ENCODE data around the gene KCNQ1.

The KCNQ1 gene

DNA sequence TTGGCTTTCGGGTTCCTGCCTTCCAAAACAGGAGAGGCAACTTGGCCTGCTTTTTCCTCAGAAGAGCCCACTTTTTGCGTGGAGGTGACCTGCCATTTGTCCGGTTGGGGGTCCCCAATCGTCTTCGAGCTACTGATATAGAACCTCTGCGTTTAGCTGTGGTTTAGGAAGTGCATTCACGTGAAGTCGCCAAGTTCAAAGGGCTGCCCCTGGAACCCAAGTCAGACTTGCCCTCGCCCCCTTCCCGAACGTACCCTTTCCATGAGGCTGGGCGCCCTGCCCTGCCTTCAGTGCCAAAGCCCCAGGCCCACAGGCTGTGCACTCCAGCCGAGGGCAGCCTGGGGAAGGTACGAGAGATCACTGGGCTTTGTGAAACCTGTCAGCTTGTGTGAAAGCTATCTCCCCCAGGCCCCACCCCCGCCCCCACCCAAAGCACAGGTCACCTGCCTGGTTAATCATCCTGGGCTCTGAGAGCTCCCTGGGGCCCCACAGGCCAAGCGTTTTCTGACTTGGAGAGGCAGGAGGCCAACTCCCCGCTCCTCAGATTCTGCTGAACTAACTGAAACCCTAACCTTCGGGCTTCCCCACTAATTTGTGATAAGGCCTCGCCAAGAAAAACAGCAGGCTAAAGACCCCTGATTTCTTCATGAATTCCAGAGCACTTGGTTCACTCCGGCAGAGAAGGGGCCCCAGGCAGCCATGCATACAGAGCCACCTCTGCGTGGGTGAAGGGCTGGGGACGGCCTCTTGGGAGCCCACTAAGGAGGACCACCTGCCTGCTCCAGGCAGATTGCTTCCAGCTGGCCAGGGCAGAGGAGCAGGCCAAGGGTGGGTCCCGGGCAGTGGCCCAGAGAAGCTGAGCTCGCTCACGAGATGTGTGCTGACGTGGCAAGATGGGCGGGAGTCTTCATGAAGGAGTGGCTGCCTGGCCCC lies 280.8 kb downstream of the KCNQ1 start:
- DNase-seq (ENCODE audit: low read depth in 2 of 2, low spot score in 1 of 2), result no peak

- no peak for DNase-seq (ENCODE audit: low read depth in 2 of 2, low spot score in 1 of 2)
Observed at GRCh38 chr11:2726964-2727363, 282.2 kb downstream of the KCNQ1 start.

DNA sequence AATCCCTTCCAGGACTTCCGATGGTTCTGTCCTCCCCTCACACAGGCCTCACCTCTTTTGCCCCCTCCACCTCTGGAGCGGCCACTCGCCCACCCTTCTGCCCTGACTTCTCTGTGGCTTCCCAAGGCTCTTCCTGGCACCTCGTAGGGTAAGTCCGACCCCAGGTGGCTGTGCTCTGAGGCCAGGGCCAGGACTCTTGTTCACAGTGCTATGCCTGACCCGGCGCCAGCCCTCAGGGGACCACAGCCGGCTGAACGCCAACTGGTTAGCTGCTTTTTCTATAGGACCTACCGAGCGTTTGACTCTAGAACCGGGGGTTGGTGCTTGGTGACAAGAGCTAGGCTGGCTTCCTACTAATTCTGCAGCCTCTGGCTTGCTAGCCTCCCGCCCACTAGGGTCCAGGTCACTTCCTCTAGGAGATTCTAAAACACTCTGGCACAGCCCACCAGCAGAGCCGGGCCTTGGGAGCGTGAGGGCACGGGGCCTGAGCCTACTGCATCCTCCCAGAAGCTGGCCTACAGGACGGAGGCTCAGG lies 283.4 kb downstream of the KCNQ1 start:
- DNase-seq (ENCODE audit: low read depth in 2 of 2, low spot score in 1 of 2), result no peak

- no peak for DNase-seq (ENCODE audit: low read depth in 2 of 2, low spot score in 1 of 2)
Observed at GRCh38 chr11:2728663-2729332, 284.0 kb downstream of the KCNQ1 start.

- DNase-seq (ENCODE audit: low read depth in 2 of 2, low spot score in 1 of 2), result no peak
Observed at GRCh38 chr11:2729841-2730240, 285.0 kb downstream of the KCNQ1 start.

- DNase-seq (ENCODE audit: low read depth in 2 of 2, low spot score in 1 of 2), result no peak
Observed at GRCh38 chr11:2730272-2731129, 285.7 kb downstream of the KCNQ1 start.

DNA sequence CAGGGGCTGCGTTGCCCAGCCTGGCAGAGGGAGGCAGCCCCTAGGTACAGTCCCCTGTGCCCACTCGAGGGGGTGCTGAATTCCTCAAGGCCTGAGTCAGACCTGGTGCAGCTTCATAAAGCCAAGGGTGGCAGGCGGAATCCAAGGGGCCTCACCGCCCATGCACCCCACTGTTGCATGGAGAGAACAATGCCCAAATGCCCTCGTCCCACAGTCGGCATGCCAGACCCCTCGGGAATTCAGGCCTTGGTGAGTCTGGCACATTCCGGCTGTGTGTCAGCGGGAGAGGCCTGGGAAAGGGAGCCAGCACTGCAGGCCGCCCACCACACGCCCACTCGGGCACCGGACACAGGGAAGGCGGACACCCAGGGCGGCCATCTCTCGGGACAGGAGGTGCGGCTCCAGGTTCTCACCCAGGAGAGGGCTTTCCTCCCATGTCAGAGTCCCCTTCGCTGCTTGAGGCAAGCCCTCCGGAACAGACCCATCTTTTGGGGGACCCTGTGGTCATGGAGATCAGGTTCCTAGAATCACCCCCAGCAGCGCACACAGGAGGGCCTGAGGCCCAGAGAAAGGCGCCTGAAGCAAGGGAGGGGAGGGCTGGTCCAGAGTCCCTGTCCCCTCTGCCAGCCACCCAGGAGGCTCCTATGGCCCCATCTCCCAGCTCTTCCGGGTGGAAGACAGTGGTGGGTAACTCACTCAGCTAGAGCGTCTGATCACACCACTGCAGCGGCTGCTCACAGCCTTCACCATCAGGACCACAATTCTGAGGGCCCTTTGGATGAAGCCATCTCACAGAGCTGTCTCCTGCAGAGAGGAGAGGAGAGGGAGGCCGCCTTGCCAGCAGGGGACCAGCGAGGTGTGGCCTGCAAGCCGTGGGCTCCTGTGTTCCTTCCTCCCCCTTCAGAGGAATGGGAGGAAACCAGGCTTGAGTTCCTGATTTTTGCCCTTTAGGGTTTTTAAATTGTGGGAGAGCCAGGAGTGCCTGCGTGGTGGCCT lies 286.6 kb downstream of the KCNQ1 start:
- no peak for DNase-seq (ENCODE audit: low read depth in 2 of 2, low spot score in 1 of 2)

DNA sequence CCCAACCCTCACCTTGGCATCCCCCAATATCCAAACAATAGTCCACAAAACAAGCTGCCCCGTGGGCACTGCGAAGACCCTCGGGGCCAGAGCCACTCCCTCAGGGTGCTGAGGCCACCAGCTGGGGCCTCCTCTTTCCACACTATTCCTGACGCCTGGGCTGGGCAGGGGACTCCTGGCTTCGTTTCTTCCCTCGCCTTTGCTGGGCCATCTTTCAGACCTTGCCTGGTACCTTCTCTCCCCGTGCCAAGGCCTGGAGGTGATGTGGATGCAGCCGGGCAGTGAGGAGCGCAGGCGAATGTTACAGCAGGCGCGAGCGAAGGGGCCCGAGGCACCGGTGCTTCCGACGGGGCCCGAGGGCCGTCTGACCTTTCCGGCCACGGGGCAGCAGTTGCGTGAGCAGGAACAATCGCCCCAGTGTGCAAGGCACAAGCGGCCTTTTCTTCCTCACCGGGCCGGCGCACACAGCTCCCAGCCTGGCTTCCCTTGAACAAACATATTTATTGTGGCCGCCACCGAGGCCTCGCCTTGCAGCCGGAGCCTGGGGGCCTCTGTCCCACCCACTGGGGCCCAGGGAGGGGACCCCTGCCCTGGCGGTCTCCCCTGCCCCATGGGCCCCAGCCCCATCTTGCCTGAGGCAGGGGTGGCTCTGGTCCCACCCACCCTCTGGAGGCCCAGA lies 287.6 kb downstream of the KCNQ1 start:
- DNase-seq (ENCODE audit: low read depth in 2 of 2, low spot score in 1 of 2), result no peak

- no peak for DNase-seq (ENCODE audit: low read depth in 2 of 2, low spot score in 1 of 2)
Observed at GRCh38 chr11:2732940-2733628, 288.3 kb downstream of the KCNQ1 start.

- DNase-seq (ENCODE audit: low read depth in 2 of 2, low spot score in 1 of 2), result no peak
Observed at GRCh38 chr11:2734181-2735052, 289.6 kb downstream of the KCNQ1 start.

- no peak for DNase-seq (ENCODE audit: low read depth in 2 of 2, low spot score in 1 of 2)
Observed at GRCh38 chr11:2735053-2735589, 290.3 kb downstream of the KCNQ1 start.

DNA sequence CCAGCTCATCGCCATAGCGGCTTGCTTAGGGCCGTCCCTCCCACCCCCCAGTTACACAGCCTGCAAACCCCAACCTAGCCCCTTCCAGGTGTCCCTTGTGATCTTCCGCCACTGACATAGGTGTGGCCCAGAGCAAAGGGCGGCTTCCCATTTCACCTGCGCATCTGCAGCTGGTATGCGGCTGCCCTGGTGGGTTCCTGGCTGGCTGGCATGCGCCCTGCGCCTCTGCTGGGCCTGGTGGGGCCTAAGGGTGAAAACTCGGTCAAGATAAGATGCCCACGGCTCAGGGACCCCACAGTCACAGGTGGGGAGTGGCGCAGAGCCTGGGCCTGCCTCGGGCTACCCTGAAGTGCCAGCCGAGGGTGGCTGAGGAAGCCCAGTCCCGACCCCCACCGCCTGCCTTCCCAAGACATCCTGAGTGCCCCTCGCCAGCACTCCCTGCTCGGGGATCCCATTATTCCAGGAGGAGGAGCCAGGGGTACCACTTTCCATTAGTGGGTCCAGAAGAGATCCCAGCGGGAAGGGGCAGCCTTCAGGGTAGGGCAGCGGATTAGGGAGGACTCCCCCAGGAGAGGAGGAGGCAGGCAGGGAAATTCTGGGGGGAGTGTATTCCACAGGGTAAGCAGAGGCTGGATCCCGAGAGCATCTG lies 291.9 kb downstream of the KCNQ1 start:
- no peak for DNase-seq (ENCODE audit: low read depth in 2 of 2, low spot score in 1 of 2)

DNA sequence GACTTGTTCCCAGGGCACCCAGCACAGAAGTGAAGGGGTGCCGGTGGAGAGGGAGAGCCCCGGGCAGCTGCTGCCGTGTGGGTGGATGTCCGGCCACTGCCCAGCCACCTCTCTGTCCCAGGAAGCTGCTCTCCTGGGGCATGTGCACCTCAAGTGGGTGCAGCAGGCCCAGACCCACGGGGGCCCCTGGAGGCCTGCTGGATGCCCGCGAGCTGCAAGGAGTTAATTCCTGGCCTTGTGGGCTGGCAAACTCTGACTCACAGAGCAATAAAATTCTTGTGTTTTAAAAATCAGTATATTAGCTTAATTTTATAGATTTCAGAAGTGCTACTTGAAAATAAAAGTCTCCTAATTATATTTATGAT lies 292.4 kb downstream of the KCNQ1 start:
- no peak for DNase-seq (ENCODE audit: low read depth in 2 of 2, low spot score in 1 of 2)

DNA sequence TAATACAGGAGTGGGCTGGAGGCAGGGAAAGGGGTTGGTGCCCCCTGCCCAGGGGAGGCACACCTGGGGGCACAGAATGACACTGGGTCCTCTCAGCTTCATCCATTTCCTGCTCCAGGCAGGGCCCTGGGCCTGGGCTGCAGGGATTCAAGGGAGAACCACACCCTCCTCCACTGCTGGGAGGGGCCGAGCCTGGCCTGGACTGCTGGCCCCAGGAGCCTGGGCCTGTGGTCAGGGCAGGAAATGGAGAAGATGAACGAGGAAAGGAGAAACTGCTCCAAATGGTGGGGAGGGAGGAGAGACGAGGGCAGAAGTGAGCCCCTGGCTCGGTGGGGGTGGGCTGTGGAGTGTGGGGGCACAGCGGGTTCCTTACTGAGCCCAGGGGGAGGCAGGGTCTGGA lies 293.1 kb downstream of the KCNQ1 start:
- no peak for DNase-seq (ENCODE audit: low read depth in 2 of 2, low spot score in 1 of 2)

- DNase-seq (ENCODE audit: low read depth in 2 of 2, low spot score in 1 of 2), result no peak
Observed at GRCh38 chr11:2738551-2739431, 294.0 kb downstream of the KCNQ1 start.

Data from stimulated activated CD8-positive, alpha-beta memory T cell treated with anti-CD3 and anti-CD28 coated beads, Interleukin-4, amount 100 ng/mL, for 1 hour (primary cell).